NCI-H1930 (cell line): ENCODE data around the gene ABCG1.

Experiments
- DNase-seq, 2 experiments: peaks; one replicate each; lab custom pipeline; 2025; lab: John Stamatoyannopoulos, UW

Gene ABCG1

DNA sequence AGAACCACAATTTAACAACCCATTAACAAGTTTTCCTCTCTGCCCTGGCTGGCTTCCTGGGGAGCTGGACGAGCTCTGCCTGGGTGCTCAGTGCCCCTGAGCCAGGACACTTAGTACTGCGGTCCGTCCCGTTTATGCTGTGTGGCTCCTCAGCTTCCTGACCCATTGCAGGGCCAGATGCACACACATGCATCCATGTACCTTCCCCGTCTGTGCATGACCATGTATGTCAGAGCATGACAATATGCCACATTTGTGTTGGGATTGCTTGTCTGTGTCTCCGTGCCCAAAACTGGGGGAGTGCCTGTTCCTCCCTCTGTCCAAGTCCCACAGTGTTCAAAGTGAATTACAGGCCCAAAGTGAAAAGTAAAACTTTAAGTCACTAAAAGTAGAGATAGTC is 106.0 kb downstream of the ABCG1 start:
- DNase-seq: no peak

DNA sequence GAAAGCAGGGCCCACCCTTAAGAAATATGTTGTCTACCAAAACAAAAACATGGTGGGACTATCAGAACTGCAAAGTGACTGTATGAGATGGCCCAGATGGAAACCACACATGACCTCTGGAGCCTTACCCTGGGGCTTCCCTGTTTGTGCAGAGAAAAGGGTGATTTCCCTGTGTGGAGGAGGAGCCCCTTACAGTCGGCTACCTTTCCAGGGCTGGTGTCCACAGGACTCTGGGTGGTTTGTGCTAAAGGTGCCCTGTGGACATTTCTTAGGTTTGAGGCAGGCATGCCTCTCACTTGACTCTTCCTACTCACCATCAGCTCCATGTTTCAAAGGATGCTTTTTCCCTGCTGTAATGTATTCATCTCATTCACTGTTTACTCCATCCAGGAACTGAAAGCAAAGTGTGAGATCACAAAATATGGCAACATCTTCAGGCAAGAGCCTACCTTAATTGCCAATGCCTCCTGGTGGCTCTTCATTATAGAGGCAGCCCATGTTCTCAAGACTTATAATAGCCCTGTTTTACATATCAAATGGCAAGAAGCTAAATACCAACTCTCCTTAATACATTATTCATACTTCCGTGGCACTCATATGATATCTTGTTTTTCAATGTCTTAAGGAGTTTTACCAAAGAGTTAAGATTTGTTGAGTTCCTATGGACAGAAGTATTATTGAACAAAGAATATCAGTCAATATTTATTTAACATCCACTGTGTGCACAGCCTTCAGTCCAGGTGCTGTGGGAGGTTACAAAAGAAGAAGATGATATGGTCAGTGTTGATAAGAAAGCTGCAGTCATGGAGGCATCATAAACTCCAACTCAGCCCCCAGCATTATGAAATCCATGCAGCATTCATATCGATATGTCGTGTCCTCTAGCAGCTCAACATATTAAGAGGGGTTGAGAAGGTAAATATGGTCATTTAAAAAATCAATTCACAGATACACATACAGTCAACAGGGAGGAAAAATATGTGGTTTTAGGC is 111.7 kb downstream of the ABCG1 start:
- DNase-seq: no peak

DNA sequence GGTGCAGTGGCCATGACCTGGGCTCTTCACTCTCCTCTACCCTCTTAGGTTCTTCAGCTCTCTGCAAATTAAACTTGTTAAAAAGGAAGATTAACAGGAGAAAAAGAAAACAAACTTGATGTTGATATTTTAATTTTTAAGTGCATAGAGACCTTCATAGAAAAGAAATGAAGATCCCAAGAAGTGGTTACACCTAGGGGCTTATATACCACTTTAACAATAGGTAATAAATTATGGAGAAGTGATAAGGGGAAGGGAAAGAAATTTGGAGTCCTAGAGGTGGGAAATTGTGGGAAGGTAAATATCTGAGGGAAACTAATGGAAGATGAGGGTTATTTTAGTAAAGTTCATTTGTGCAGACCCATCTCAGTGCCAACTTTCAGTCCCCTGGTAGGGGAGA is 112.7 kb downstream of the ABCG1 start:
- DNase-seq: no peak

DNA sequence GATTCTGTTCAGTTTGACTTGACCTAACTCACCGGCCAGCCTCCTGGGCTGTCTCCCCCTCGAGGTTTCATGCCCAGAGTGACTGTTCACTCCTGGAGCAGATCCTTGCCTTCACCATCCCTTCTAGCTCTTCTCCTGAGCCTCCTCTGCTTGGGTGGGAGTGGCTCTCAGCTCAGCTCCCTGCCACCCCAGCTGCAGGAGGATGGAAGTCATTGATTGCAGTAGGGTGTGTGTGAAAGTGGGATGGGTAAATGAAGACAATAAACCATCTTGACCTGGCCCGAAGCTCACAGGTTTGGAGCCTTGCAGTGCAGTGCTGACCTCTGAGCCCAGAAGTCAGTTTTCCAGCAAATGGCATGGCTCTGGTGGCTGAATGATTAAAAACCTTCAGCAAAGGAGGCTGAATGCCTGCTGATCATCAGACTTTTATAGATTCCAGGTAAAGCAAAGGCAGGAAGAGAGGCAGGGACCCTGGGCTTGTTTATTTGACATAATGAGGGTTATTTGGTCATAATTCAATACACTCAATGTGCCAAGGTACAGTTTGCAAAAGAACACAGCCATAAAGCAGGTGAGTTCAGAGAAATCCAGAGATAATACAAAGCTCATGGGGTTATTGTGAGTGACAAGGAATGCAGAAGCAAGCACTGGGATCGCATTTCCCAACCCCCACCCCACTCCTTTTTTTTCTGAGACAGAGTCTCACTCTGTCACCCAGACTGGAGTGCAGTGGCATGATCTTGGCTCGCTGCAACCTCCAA is 113.8 kb downstream of the ABCG1 start:
- DNase-seq: no peak

DNA sequence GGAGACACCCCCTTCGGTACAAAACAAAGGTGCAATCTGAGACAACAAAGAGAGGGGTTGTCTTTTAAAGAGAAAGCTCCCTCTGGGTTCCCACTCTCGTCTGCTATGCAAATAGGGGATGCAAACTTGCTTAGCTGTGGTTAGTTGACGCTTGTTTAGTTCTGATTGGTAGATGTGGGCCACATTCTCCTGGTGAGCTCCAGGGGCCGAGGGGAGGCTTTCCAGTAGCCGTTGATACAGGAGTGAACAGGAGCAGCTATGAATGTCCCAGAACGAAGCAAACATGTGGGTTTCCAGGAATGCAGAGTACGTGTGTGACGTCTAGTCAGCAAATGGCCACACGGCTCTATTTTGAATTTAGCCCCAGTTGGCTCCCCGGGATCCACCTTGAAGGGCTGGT is 117.1 kb downstream of the ABCG1 start:
- DNase-seq: no peak

DNA sequence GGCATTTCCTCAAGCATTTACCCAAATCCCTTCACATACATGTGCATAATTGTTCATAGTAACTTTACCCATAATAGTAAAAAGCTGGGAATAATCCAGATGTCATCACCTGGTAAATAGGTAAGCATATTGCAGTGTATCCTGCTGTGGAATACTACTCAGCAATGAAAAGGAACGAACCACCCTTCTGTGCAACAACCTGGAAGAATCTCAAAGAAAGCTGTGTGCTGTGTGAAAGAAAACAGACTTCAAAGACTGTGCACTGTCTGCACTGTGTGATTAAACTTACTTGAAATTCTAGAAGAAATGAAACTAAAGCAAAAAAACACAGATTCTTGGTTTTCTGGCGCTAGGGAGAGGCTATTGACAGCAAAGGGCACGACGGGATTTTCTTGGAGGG is 118.3 kb downstream of the ABCG1 start:
- DNase-seq: no peak

DNA sequence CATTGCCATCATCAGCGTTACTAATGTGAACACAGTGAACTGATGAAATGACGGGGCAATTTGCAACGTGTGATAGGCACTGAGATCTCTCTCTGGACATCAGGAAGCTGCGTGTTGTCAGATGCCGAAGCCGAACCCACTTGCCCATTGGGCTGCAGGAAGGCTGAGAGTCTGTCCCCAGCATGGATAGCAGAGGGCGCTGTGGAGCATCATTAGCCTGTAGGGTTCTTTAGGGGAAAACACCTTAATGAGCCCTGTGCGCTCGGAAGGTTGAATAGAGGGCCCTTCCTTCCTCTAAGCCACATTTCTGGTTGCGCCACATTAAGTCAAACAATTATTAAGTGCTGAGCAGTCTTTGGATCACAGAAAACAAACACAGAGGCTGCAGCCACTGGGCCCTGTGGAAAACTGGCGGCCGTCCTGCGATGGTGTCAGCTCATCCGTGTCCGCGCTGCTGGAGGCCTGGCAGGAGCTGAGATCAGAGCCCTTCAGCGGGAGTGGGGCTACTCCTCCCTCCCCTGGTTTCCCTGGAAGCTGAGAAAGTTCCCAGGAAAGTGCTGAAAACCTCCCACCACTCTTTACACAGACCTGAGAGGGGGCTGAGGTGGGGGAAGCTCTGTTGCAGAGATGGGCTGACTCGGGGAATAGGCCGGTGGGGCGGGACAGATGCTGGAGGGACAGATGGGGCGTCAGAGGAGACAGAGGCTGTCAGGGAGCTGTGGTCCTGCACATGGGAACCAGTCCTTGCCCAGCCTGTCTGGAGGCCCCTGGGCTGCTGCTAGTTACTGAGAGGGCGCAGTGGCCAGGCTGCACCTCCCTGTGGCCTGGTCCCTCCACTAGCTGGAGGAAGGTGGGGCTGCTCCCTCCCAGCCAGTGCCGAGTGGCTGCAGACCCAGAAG is 119.1 kb downstream of the ABCG1 start:
- peak in 1 of 2 experiments; percentile 25 for DNase-seq

DNA sequence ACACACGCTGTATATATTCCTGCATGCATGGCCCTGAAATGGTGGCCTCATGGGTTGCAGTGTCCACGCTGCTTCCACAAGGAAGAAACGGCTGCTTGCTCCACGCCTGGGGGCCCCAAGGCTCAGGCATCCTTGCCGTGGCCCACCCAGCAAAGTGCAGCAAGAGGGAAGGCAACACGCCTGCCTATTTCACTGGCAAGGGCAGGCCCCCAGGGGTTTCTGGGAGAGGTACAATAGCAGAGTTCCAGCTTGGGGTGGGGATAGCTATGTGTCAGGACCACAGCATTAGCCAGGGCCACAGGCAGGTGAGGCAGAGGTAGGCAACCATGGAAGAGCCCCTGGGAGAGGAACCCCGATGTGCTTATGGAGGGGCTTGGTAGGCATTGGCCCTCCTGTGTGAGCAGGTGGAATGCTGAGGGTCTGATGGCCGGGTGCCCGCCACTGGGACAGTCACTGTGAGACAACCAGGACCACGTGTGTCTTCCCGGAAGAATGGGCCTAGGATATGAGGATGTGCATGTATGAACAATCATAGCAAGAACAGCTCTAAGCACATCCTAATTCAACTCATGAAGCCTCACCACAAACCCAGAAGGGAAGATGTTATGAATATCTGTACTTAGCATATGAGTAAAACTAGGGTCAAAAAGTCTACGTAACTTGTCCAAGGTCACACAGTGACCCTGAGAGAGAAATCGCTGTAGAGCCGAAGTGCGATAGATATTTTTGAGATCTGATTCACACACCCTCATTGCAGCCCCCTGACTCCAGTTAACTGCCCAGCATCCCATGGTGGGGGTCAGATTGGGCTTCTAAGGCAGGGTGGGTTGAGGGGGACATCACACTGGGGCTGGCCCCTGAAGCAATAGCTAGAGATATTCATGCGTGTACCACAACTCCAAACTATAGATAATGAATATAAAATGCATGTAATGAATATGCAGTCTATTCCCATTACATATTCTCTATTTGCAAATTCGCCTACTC is 120.1 kb downstream of the ABCG1 start:
- DNase-seq: no peak

DNA sequence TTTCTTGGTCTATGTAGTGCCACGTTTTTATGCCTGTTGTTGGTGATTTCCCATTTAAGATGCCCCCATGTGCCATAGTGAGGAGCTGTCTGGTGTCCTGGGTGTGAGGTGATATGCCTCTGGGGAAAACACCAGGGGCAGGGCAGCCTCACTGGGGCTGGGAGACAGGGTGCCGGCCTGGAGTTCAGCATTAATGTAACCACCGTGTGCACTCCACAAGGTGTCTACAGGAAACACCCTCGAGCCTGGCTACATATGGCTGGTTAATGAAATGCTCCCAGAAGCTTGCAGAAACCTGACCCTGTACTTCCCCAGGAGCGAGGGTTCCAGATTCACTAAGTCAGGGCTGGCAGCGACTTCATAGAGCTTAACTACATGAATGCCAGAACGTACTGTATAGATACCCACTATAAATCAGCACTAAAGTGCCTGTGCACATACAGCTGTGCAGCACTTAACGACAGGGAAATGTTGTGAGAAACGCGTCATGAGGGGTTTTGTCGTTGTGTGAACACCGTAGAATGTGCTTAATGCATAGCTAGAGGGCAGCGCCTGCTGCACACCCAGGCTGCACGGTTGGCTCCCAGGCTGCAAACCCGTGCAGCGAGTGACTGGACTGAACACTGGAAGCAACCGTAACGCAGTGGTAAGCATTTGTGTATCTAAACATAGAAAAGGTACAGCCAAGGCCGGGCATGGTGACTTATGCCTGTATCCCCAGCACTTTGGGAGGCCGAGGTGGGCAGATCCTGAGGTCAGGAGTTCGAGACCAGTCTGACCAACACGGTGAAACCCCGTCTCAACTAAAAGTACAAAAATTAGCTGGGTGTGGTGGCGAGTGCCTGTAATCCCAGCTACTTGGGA is 121.5 kb downstream of the ABCG1 start:
- no peak for DNase-seq

DNA sequence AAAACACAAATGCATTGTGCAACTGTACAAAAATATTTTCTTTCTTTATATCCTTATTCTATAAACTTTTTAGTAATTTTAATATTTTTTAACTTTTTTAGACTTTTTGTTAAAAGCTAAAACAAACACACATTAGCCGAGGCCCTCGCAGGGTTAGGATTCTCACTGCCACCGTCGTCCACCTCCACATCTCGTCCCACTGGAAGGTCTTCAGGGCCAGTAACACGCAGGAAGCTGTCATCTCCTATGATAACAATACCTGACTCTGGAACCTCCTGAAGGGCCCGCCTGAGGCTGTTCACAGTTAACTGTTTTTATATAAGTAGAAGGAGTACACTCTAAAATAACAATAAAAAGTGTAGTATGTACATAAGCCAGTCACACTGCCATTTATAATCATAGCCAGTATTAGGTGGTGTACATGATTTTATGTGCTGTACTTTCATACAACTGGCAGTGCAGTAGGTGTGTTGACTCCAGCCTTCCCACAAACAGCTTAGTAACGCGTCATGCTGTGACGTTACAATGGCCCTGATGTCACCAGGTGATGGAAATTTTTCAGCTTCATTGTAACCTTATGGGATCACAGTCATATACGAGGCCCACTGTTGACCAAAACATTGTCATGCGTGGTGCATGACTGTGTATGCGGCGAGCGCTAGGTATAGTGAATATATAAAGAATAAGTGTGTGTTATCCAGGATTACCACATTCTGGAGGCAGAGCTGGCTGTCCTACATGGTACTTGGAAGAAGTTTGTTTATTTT is 123.0 kb downstream of the ABCG1 start:
- DNase-seq: no peak

DNA sequence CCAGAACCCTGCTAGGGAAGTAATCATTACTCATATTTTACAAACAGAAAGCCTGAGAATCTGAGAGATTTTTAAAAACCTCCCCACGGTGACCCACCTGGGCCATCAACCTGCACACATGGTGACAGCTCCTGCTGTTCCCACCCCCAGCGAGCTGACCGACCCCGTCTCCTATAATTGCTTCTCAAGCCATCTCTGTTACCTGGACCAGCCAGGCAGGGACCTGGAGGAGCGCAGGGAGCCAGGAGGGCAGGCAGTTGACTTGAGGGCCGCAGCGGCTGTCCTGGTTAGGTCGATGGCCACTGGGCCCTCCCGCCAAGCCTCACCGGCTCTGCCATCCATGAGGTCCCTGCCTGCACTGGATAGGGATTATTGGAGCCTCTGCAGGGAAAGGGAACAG is 124.2 kb downstream of the ABCG1 start:
- no peak for DNase-seq

DNA sequence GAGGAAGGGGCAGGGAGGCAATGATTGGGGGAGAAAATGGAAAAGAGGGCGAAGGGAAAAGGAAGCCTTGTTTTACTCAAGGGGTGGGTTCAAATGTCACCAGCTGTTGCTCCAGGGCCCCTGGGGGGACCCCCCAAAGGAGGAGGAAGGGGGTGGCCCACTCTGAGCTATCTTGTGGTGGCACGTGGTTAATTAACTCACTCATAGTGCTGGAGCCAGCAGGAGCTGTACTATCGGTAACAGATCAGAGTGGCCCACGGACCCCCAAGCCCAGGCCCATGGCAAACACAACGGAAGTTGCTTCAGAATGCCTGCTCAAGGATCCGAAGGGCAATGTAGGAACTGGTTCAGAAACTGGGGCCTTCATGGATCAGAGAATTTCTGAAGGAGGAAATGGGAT is 124.6 kb downstream of the ABCG1 start:
- no peak for DNase-seq

DNA sequence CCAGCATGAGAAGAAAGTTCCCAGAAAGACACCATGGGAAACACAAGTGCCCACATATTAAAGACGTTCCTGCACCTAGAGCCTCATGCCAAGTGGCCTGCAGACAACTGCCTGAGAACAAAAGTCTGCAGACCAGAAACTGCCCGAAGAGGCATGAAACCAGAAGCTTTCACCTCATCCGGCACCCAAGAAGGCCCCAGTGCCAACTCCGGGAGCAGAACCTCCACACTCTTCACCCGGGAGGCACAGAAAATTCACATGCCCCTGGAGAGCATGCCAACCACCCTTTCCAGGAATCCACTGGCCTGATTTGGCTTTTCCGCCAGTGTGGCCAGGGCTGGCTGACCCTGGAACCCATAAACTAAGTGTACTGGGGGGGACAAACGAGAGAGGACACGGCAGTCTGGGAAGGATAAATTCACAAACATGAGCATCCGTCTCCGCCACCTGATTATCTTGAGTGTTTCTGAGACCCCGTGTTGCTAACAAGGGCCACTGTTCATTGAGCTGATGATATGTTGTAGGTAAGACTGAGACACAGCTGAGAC is 125.1 kb downstream of the ABCG1 start:
- no peak for DNase-seq

DNA sequence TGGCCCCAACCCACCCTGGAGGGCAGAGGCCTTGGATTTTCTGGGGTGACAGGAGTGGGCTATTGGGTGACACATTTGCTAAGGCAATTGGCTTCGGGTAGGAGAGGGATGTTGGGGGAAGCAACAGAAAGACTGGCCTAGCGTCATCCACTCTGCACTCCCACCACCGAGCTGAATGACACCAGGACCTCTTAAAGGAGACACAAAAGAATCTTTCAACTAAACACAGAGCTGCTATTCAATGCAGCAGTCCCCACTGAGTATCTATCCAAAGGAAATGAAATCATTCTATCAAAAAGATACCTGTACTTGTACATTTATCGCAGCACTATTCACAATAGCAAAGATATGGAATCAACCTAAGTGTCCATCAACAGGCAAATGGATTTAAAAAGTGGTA is 125.7 kb downstream of the ABCG1 start:
- no peak for DNase-seq

DNA sequence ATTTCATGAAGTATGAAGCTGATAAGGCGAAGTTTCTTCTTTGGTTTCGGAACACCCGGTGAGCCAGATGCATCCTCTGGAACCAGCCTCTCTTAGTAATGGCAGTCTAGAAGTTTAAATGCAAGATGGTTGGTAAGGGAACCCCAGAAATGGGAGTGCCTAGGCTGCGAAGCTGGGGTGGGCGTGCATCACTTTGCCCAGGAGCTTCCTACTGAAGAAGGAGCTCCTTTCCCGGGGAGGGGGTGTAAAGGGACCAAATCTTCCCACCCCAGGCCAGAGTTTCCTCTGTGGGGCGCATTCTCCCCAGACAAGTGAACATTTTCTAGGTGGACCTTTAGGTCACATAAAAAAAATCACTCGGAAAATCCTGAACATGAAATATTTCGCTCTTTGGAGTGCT is 127.5 kb downstream of the ABCG1 start:
- DNase-seq: no peak
